PC-9 (cell line): ENCODE data around the gene PYY. TPM values are rescaled to one million over a fixed set of nuclear protein-coding genes. Genes with fewer than 3 reads are reported as not detected.

Experiments
- BruUV-seq: library from RNA; stranded (reverse); fragments of 400-500 nt; replicated peaks from 2 replicates; lab custom pipeline; 2021; lab: Mats Ljungman, UMichigan
- CTCF ChIA-PET: fragments of 300-600 bp; sonication (Branson Sonifier 250); formaldehyde crosslinking; loops from one replicate; lab custom pipeline; 2022; ENCODE audit warnings: antibody characterized with exemption; lab: Charles Lee
- POLR2A ChIA-PET: fragments of 300-600 bp; sonication (Branson Sonifier 250); formaldehyde crosslinking; loops from one replicate; lab custom pipeline; 2022; ENCODE audit warnings: antibody characterized with exemption; ENCODE audit not compliant: unreplicated experiment; lab: Charles Lee
- DNase-seq, 2 experiments: peaks; one replicate each; pipeline versions ENCODE4 v3.0.0 to v3.0.0-alpha.2; 2015 to 2022; ENCODE audit warnings: mixed read lengths in 1 of 2
- H2AFZ ChIP-seq: fragments of 200-600 bp; sonication (generic); 2 replicates; pipeline ENCODE4 v1.8.1; 2017; ENCODE audit warnings: antibody characterized with exemption
- H3F3A ChIP-seq: fragments of 200-600 bp; sonication (generic); 2 replicates; pipeline ENCODE4 v1.8.1; 2017; ENCODE audit warnings: antibody characterized with exemption, mild to moderate bottlenecking, low read depth; ENCODE audit not compliant: insufficient read depth
- H3K27ac ChIP-seq: fragments of 200-600 bp; sonication (generic); 2 replicates; pipeline ENCODE4 v1.6.1; 2016; ENCODE audit warnings: mixed run types
- H3K27me3 ChIP-seq: fragments of 200-600 bp; sonication (generic); 2 replicates; pipeline ENCODE4 v1.6.1; 2016; ENCODE audit warnings: low read depth, mixed run types; ENCODE audit not compliant: insufficient read depth
- H3K36me3 ChIP-seq: fragments of 200-600 bp; sonication (generic); 2 replicates; pipeline ENCODE4 v1.6.1; 2016; ENCODE audit warnings: low read depth, mixed run types
- H3K4me1 ChIP-seq: fragments of 200-600 bp; sonication (generic); replicated peaks from 2 replicates; pipeline ENCODE4 v1.6.1; 2016; ENCODE audit warnings: mixed run types; ENCODE audit not compliant: insufficient read depth
- H3K4me2 ChIP-seq: fragments of 200-600 bp; sonication (generic); 2 replicates; pipeline ENCODE4 v1.6.1; 2017; ENCODE audit warnings: mixed run types
- H3K4me3 ChIP-seq: fragments of 200-600 bp; sonication (generic); 2 replicates; pipeline ENCODE4 v1.6.1; 2016; ENCODE audit warnings: mixed run types
- H3K79me2 ChIP-seq: fragments of 200-600 bp; sonication (generic); 2 replicates; pipeline ENCODE4 v1.6.1; 2017; ENCODE audit warnings: low read depth, mixed run types
- H3K9me2 ChIP-seq: fragments of 200-600 bp; sonication (generic); 2 replicates; pipeline ENCODE4 v1.8.1; 2017; ENCODE audit warnings: mild to moderate bottlenecking; ENCODE audit not compliant: insufficient read depth
- H3K9me3 ChIP-seq: fragments of 200-600 bp; sonication (generic); 2 replicates; pipeline ENCODE4 v1.8.1; 2016; ENCODE audit warnings: low read depth; ENCODE audit not compliant: insufficient read depth
- H4K20me1 ChIP-seq: fragments of 200-600 bp; sonication (generic); 2 replicates; pipeline ENCODE4 v1.8.1; 2017; ENCODE audit not compliant: insufficient read depth
- EZH2 ChIP-seq: fragments of 200-600 bp; sonication (generic); IDR thresholded peaks from 2 replicates; pipeline ENCODE4 v1.8.0; 2017; ENCODE audit warnings: antibody characterized with exemption, low read depth
- intact Hi-C: fragments of 100-400 bp; cut with micrococcal nuclease; formaldehyde crosslinking; loops from one replicate; pipeline ENCODE4 v1.10.0; 2022; ENCODE audit not compliant: unreplicated experiment
- total RNA-seq: library from RNA; stranded (reverse); gene quantifications from 2 replicates; pipeline ENCODE4 v1.2.3, GENCODE V29; 2021
- TF ChIP-seq, protein P1 (sequence below): fragments of 200-600 bp; sonication (generic); conservative IDR thresholded peaks from 2 replicates; pipeline ENCODE4 v1.6.1; 2017; ENCODE audit warnings: mixed run types, antibody characterized with exemption, mild to moderate bottlenecking, moderate library complexity

The PYY gene
- total RNA-seq, 1 experiment from 2014 or later = not detected

DNA sequence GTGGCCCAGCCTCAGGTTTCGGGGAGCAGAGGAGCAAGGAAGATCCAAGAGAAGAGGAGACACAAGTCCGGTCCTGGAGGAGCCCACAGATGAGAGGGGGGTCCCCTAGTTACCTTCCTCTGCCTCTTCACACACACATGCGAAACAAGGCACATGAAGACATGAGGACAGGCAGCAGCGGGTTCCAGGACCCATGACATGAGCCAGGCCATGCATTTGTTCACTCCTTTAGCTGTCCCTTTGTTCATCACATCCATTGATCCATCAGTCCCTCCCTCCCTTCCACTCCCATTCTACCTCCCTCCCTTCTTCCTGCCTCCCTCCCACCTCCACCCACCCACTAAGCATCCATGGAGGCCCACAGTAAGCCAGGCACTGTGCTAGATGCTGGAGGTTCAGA lies 20.8 kb downstream of the PYY start:
- H3K9me3 ChIP-seq = no peaks in the 10 kb centered on the region
- no peak for TF ChIP-seq EZH2
- TF ChIP-seq, protein P1, sequence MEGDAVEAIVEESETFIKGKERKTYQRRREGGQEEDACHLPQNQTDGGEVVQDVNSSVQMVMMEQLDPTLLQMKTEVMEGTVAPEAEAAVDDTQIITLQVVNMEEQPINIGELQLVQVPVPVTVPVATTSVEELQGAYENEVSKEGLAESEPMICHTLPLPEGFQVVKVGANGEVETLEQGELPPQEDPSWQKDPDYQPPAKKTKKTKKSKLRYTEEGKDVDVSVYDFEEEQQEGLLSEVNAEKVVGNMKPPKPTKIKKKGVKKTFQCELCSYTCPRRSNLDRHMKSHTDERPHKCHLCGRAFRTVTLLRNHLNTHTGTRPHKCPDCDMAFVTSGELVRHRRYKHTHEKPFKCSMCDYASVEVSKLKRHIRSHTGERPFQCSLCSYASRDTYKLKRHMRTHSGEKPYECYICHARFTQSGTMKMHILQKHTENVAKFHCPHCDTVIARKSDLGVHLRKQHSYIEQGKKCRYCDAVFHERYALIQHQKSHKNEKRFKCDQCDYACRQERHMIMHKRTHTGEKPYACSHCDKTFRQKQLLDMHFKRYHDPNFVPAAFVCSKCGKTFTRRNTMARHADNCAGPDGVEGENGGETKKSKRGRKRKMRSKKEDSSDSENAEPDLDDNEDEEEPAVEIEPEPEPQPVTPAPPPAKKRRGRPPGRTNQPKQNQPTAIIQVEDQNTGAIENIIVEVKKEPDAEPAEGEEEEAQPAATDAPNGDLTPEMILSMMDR = no peak
- ChIA-PET POLR2A (no interaction called here), CTCF (interaction anchor here (0.5 kb wide), 1 partner anchor 444 kb away, joined by 7 read pairs; no protein-coding TSS in a partner anchor)
- intact Hi-C loops = no loop called here
- H3K9me2 ChIP-seq = no peaks in the 10 kb centered on the region
- H2AFZ ChIP-seq = no peak overlapping the region
- H3K4me3 ChIP-seq = no peak overlapping the region
- no peak for DNase-seq
- H3K36me3 ChIP-seq = no peaks in the 10 kb centered on the region
- H3K4me2 ChIP-seq = no peak overlapping the region
- no peaks in the 10 kb centered on the region for H4K20me1 ChIP-seq
- no peaks in the 10 kb centered on the region for H3K79me2 ChIP-seq
- no TSS peak for BruUV-seq
- no peaks in the 10 kb centered on the region for H3K4me1 ChIP-seq
- no peaks in the 10 kb centered on the region for H3F3A ChIP-seq
- H3K27me3 ChIP-seq = 0 out of 2 replicates have a peak, but pooled peaks cover 4% of the 10 kb centered on the region
- no peak overlapping the region for H3K27ac ChIP-seq

DNA sequence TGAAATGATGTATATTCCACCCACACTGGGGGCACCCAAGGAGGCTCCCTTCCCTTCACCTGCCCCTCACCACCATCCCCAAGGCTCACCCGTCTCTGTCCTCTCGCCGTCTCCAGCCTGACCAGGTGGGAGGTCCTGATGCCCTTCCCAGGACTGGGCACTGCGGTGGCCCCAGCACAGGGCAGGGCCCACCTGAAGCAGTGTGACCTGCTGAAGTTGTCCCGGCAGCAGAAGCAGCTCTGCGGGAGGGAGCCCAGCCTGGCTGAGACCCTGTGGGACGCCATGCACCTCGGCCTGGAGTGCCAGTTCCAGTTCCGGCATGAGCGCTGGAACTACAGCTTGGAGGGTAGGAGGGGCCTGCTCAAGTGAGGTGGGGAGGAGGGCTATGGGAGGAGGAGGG lies 21.4 kb downstream of the PYY start:
- Histone ChIP-seq H3F3A (no peaks in the 10 kb centered on the region), H2AFZ (no peak overlapping the region), H4K20me1 (no peaks in the 10 kb centered on the region), H3K79me2 (no peaks in the 10 kb centered on the region), H3K4me2 (no peak overlapping the region), H3K36me3 (no peaks in the 10 kb centered on the region), H3K9me3 (no peaks in the 10 kb centered on the region), H3K4me3 (no peak overlapping the region), H3K27ac (no peak overlapping the region), H3K27me3 (peaks cover 5% of the 10 kb centered on the region; the same call in 1 of the 2 replicates), H3K9me2 (no peaks in the 10 kb centered on the region), H3K4me1 (no peaks in the 10 kb centered on the region)
- intact Hi-C loops = no loop called here
- CTCF ChIA-PET = no interaction called here
- POLR2A ChIA-PET = no interaction called here
- no peak for DNase-seq
- BruUV-seq = no TSS peak
- no peak for TF ChIP-seq EZH2
- TF ChIP-seq, protein P1 = no peak

DNA sequence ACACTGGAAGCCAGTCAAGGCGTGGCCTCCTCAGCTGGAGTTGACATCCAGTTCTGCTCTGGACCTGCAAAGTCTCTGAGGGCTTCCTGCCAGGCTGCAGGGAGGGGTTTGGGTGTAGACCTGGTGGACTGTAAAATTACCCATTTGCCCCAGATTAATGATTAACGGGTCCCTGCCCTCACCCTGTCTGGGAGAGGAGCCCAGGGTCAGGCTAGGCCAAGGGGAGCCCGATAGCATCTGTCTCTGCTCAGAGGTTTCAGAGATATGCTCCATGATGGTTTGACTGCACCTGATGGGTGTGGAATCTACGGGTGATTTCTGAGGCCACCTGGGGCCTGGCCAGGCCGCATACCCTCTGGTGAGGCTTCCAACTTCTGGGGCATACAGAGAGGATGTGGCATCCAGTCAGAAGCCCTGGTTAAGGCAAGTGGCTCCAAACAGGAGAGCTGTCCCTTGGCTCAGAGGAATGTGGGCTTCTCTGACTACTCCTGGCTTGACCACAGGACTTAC lies 22.6 kb downstream of the PYY start:
- TF ChIP-seq, protein P1 = no peak
- TF ChIP-seq EZH2 = no peak
- Histone ChIP-seq H3K4me2 (no peak overlapping the region), H3K4me1 (no peaks in the 10 kb centered on the region), H3K4me3 (no peak overlapping the region), H4K20me1 (no peaks in the 10 kb centered on the region), H3K9me2 (no peaks in the 10 kb centered on the region), H2AFZ (no peak overlapping the region), H3F3A (no peaks in the 10 kb centered on the region), H3K27ac (no peak overlapping the region), H3K79me2 (no peaks in the 10 kb centered on the region), H3K27me3 (peaks cover 15% of the 10 kb centered on the region), H3K9me3 (no peaks in the 10 kb centered on the region), H3K36me3 (no peaks in the 10 kb centered on the region)
- intact Hi-C loops = no loop called here
- ChIA-PET POLR2A (no interaction called here), CTCF (no interaction called here)
- DNase-seq = no peak
- BruUV-seq = no TSS peak
